ENCODE results near the gene GLIPR1L2. TPM values are rescaled to one million over a fixed set of nuclear protein-coding genes. Genes with fewer than 3 reads are reported as not detected.

GLIPR1L2 gene
- total and polyA plus RNA-seq, 10 of the 15 experiments (the other 5 are each of a cell fraction or from before 2014, with no cell fraction given), result 0.04 to 0.39 (median 0.09) TPM; not detected in 3

- CTCF ChIA-PET, result interaction anchor here (0.8 to 5.5 kb wide), 14 partner anchors 10 to 121 kb away, joined by 4 to 58 read pairs (median 6); partner anchors contain the start of genes CAPS2, GLIPR1, GLIPR1L1 and KRR1
- Histone ChIP-seq H3K27me3 (replicated peaks in 1 of 2; ENCODE audit: control insufficient read depth in 2 of 2, insufficient read depth in 2 of 2, low read length in 1 of 2) (no peaks in the 10 kb centered on the region), H3K4me3 (peak overlapping the region; percentile 51), H3K9me3 (replicated peaks; ENCODE audit: control insufficient read depth, insufficient read depth, low read length) (no peaks in the 10 kb centered on the region; the same call in 2 of the 3 replicates), H3K4me1 (ENCODE audit: control insufficient read depth, insufficient read depth, low read length) (peaks cover 7% of the 10 kb centered on the region), H2AFZ (ENCODE audit: control insufficient read depth, low read depth, low read length) (peak overlapping the region; percentile 100), H3K79me2 (ENCODE audit: control insufficient read depth, insufficient read depth, low read length) (no peaks in the 10 kb centered on the region; the same call in 1 of the 2 replicates), H3K4me2 (ENCODE audit: control insufficient read depth, insufficient read depth) (peak overlapping the region; percentile 85), H4K20me1 (ENCODE audit: control insufficient read depth, insufficient read depth) (no peaks in the 10 kb centered on the region), H3K9ac (ENCODE audit: control insufficient read depth, insufficient read depth, low read length) (peak overlapping the region; percentile 35; the same call in 1 of the 2 replicates), H3K27ac (ENCODE audit: control insufficient read depth, insufficient read depth) (peak overlapping the region; percentile 91), H3K36me3 (ENCODE audit: control insufficient read depth in 2 of 2, insufficient read depth in 2 of 2, low read length in 1 of 2) (no peaks in the 10 kb centered on the region)
- in situ Hi-C loops (cut with MboI) (no loop called here), intact Hi-C loops (cut with micrococcal nuclease; ENCODE audit: unreplicated experiment) (loop anchor here (1.0 kb wide), 1 partner anchor 56 kb away; the partner anchor contains the start of gene GLIPR1L1)
- no peak for DNase-seq (ENCODE audit: low read depth, low spot score)
- ATAC-seq, result no peak
- SMC1A ChIA-PET (ENCODE audit: uncharacterized antibody, unreplicated experiment), result interaction anchor here (0.6 to 4.7 kb wide), 12 partner anchors 14 to 136 kb away, joined by 3 to 33 read pairs (median 6); partner anchors contain the start of genes CAPS2 and GLIPR1
- TSS peak; percentile 82 for BruUV-seq (replicated peaks)
- RAD21 ChIA-PET (ENCODE audit: unreplicated experiment), result interaction anchor here (1.0 to 4.4 kb wide), 8 partner anchors 38 to 957 kb away, joined by 3 to 56 read pairs (median 10); partner anchors contain the start of genes CAPS2, GLIPR1 and GLIPR1L1
- WGBS (ENCODE audit: insufficient coverage, insufficient replicate concordance, low lambda C conversion rate, missing lambda C conversion rate), result 13% methylated on average over 6 of the region's 6 CpGs
- POLR2A ChIA-PET, result interaction anchor here (1.0 to 2.5 kb wide), 4 partner anchors 42 to 93 kb away, joined by 3 to 6 read pairs (median 5); partner anchors contain the start of gene GLIPR1
- FAIRE-seq, result no peak
- TF ChIP-seq CREM (IDR thresholded peaks at IDR 0.05; ENCODE audit: low read depth) (no peak), RFX5 (IDR thresholded peaks at IDR 0.05; ENCODE audit: low read depth, low read length) (no peak), EED (IDR thresholded peaks at IDR 0.05; ENCODE audit: low read depth) (0 out of 2 replicates have a peak, but pooled peaks have one; percentile 5), CREB1 (IDR thresholded peaks at IDR 0.05; ENCODE audit: low read depth) (no peak), USF2 (IDR thresholded peaks at IDR 0.05; ENCODE audit: borderline replicate concordance, low read depth, low read length) (no peak), ZBTB4 (CRISPR knock-in tag; IDR thresholded peaks at IDR 0.05) (no peak), USF1 (IDR thresholded peaks at IDR 0.05; ENCODE audit: borderline replicate concordance, extremely low read length, insufficient read depth, low read depth, low read length) (no peak), SUPT20H (IDR thresholded peaks at IDR 0.05; ENCODE audit: borderline replicate concordance, control insufficient read depth, low read depth, low read length) (no peak), MEF2A (IDR thresholded peaks at IDR 0.05; ENCODE audit: insufficient read depth, low read depth, low read length) (no peak), RBBP5 (conservative IDR thresholded peaks at IDR 0.05) (no peak), IKZF1 (conservative IDR thresholded peaks at IDR 0.05) (no peak), ATF7 (IDR thresholded peaks at IDR 0.05; ENCODE audit: low read depth) (no peak), POLR2AphosphoS2 (IDR thresholded peaks at IDR 0.05; ENCODE audit: low read depth, low read length) (no peak), BACH1 (IDR thresholded peaks at IDR 0.05; ENCODE audit: borderline replicate concordance) (0 out of 2 replicates have a peak, but pooled peaks have one; percentile 16), FOS (IDR thresholded peaks at IDR 0.05; ENCODE audit: borderline replicate concordance, extremely low read depth, insufficient read length) (no peak), ATF3 (IDR thresholded peaks at IDR 0.05; ENCODE audit: borderline replicate concordance, extremely low read depth, low read depth, low read length) (no peak), STAT3 (IDR thresholded peaks at IDR 0.05; ENCODE audit: low read depth, low read length) (peak; percentile 21; the same call in 1 of the 2 replicates)
Measured at GRCh38 chr12:75390156-75390898, 562 bp upstream of the GLIPR1L2 start.

All from GM12878 (cell line).